ENCODE data around the gene CANT1. TPM values are rescaled to one million over a fixed set of nuclear protein-coding genes. Genes with fewer than 3 reads are reported as not detected.

The CANT1 gene
- total RNA-seq, 1 experiment from 2014 or later: 33.0 TPM

DNA sequence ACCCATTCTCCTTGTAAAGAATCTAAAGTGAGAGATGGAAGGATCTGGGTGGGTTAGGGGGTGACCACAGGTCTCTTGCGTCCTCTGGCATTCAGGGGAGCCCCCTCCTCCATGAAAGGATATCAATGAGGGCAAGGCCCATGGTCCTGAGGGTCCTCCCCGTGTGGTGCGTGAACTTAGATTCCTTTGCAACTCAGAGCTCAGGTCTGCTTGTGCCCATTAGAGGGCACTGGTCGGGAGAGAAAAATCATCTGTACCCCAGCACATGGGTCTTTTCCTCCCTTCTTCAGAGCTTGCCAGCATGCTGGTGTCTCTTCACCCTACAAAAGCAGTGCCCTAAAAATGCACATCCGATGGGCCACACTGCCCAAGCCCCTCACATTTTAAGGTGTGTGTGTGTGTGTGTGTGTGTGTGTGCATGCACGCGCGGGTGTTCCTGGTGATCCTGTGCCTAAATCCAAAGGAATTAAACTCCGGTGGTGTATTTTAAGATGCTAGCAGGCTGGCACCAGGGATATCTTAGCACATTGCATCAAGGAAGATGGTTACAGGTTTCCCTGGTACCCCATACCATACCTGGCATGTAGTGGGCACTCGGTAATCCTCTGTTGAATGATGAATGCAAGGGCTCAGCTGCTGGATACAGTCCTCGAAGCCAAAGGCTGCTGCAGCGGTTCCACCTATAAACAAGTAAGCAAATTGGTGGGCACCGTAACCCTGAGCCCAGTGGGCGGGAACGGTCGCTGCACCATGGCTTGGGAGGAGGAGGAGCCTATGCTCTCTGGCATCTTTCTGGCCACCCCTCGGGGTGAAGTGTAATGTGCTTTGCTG lies 19.1 kb upstream of the CANT1 start:
- H3K18ac ChIP-seq (ENCODE audit: insufficient read length, low read depth, low read length): no peak overlapping the region
- no peak overlapping the region for H2AFZ ChIP-seq (ENCODE audit: low read length)
- no peak overlapping the region for H4K91ac ChIP-seq (ENCODE audit: insufficient read length, low read depth, low read length)
- H3K27me3 Mint-ChIP-seq (ENCODE audit: low read depth): peaks cover 99% of the 10 kb centered on the region
- no peak overlapping the region for H3K27ac Mint-ChIP-seq
- DNase-seq: no peak
- H3K79me2 ChIP-seq (ENCODE audit: insufficient read depth, low read length): no peaks in the 10 kb centered on the region
- no peak overlapping the region for H2BK120ac ChIP-seq (ENCODE audit: low read depth, low read length, poor library complexity, severe bottlenecking)
- no peak overlapping the region for H3K4me3 Mint-ChIP-seq
- no peak overlapping the region for H3K14ac ChIP-seq (ENCODE audit: insufficient read depth, low read length)
- no peaks in the 10 kb centered on the region for H3K9me3 ChIP-seq (ENCODE audit: control insufficient read depth, low read depth, low read length)
- H2BK15ac ChIP-seq (ENCODE audit: low read depth, low read length): no peak overlapping the region
- no peak overlapping the region for H3K9ac ChIP-seq (ENCODE audit: extremely low read depth, insufficient read length, low read length)
- no peak overlapping the region for H4K5ac ChIP-seq (ENCODE audit: insufficient read length, low read depth, low read length)
- no peak overlapping the region for H3K4me2 ChIP-seq (ENCODE audit: insufficient read depth, insufficient read length, low read length)
- no peaks in the 10 kb centered on the region for H3K79me1 ChIP-seq (ENCODE audit: insufficient read depth, low read depth, low read length, poor library complexity, severe bottlenecking)
- no peak overlapping the region for H3K23ac ChIP-seq (ENCODE audit: insufficient read length, low read depth, low read length)
- H3K27ac ChIP-seq (ENCODE audit: insufficient read length, low read depth, low read length): no peak overlapping the region
- no peaks in the 10 kb centered on the region for H3K9me3 Mint-ChIP-seq
- peaks cover 14% of the 10 kb centered on the region; the same call in 1 of the 2 replicates for H3K27me3 ChIP-seq (ENCODE audit: insufficient read depth, low read length)
- no peak overlapping the region for H3K4ac ChIP-seq (ENCODE audit: low read depth, low read length)
- no peak overlapping the region for H2BK12ac ChIP-seq (ENCODE audit: insufficient read length, low read depth, low read length)
- H3T11ph ChIP-seq (ENCODE audit: low read length): no peak overlapping the region
- no peak overlapping the region for H2BK20ac ChIP-seq (ENCODE audit: low read depth, low read length, poor library complexity, severe bottlenecking)
- H3K4me1 ChIP-seq (ENCODE audit: insufficient read depth, low read length): no peaks in the 10 kb centered on the region
- WGBS (ENCODE audit: extremely low coverage, insufficient read length, low lambda C conversion rate): no CpG with 5 or more reads among the region's 17 CpGs
- no peak overlapping the region for H4K8ac ChIP-seq (replicated peaks; ENCODE audit: insufficient read length, low read depth, low read length)
- no peaks in the 10 kb centered on the region; a peak in 1 of 7 replicates for H3K36me3 Mint-ChIP-seq (ENCODE audit: insufficient read depth in 1 of 3, low read depth in 3 of 3)
- no peak overlapping the region for H2AK5ac ChIP-seq (ENCODE audit: insufficient read length, low read length)
- no peak overlapping the region for H2BK5ac ChIP-seq (ENCODE audit: insufficient read length, low read length)
- no peaks in the 10 kb centered on the region for H4K20me1 ChIP-seq (ENCODE audit: control insufficient read depth, insufficient read depth, insufficient read length)
- no peak overlapping the region for H3K56ac ChIP-seq (ENCODE audit: insufficient read length, low read depth, low read length)
- peaks cover 8 to 20% of the 10 kb centered on the region in 2 experiments for H3K4me1 Mint-ChIP-seq
- peak; percentile 38 for TF ChIP-seq CTCF (conservative IDR thresholded peaks at IDR 0.05)
- peaks cover 14% of the 10 kb centered on the region for H3K23me2 ChIP-seq (ENCODE audit: insufficient read length, low read depth, low read length, poor library complexity, severe bottlenecking)
